C4-2B (cell line): ENCODE measurements around the gene ALAS1.
A peak's percentile ranks its signal among the peaks of the same experiment; 100 is the strongest.
"Not testable (repeated sequence)": the region's sequence is repeated elsewhere in the genome, so short reads cannot be mapped to it uniquely, and the experiment has no call there.

Source experiments
- H3K27ac ChIP-seq: fragments of 450-650 bp; 2 replicates; pipeline ENCODE4 v1.5.1; 2017
- CTCF ChIP-seq: fragments of 450-650 bp; conservative IDR thresholded peaks from 2 replicates; pipeline ENCODE4 v1.5.1; 2017; ENCODE audit warnings: mild to moderate bottlenecking
- ZFX ChIP-seq: fragments of 450-650 bp; IDR thresholded peaks from 2 replicates; pipeline ENCODE4 v1.6.1; 2017

Gene ALAS1

GRCh38 chr3:52197842-52198625 lies at the start of gene ALAS1:
TSS of gene ALAS1 (plus strand) at chr3:52198160. CDS start at chr3:52199242, 1,082 bp downstream.
- peak within 1 kb of the TSS; percentile 83 for H3K27ac ChIP-seq
- TF ChIP-seq ZFX (peak; percentile 44; the same call in 1 of the 2 replicates), CTCF (no peak)

GRCh38 chr3:52149021-52149420 lies 48.9 kb upstream of the ALAS1 start:
- H3K27ac ChIP-seq = no peak overlapping the region
- no peak for TF ChIP-seq CTCF
- no peak for TF ChIP-seq ZFX

- no peak overlapping the region for H3K27ac ChIP-seq
- no peak for TF ChIP-seq ZFX
- no peak for TF ChIP-seq CTCF
These were observed 48.2 kb upstream of the ALAS1 start for GRCh38 chr3:52149726-52150125.

GRCh38 chr3:52150357-52150756 lies 47.6 kb upstream of the ALAS1 start:
- no peak for TF ChIP-seq ZFX
- no peak for TF ChIP-seq CTCF
- H3K27ac ChIP-seq = no peak overlapping the region

GRCh38 chr3:52150860-52151259 lies 47.1 kb upstream of the ALAS1 start:
- H3K27ac ChIP-seq = no peak overlapping the region
- TF ChIP-seq ZFX (no peak), CTCF (no peak)

- H3K27ac ChIP-seq = not testable (repeated sequence)
These were observed 46.0 kb upstream of the ALAS1 start for GRCh38 chr3:52151991-52152390.

- TF ChIP-seq ZFX (no peak), CTCF (no peak)
- H3K27ac ChIP-seq = peak overlapping the region; percentile 89
These were observed 44.4 kb upstream of the ALAS1 start for GRCh38 chr3:52153389-52154096.
